Parathyroid adenoma (tissue), 2 donors: ENCODE measurements around the gene SMCO4.

Experiments
- H2AFZ ChIP-seq: fragments of 300-600 bp; sonication (generic); one replicate; pipeline ENCODE4 v1.7.0; 2017; ENCODE audit warnings: antibody characterized with exemption, mild to moderate bottlenecking
- H3K27ac ChIP-seq: fragments of 300-600 bp; sonication (generic); one replicate; pipeline ENCODE4 v1.7.0; 2017
- H3K27me3 ChIP-seq: fragments of 300-600 bp; sonication (generic); one replicate; pipeline ENCODE4 v1.7.0; 2017; ENCODE audit warnings: low read length; ENCODE audit not compliant: control insufficient read depth, insufficient read depth
- H3K36me3 ChIP-seq: fragments of 300-600 bp; sonication (generic); one replicate; pipeline ENCODE4 v1.7.0; 2017; ENCODE audit warnings: low read length; ENCODE audit not compliant: control insufficient read depth, insufficient read depth
- H3K4me1 ChIP-seq: fragments of 300-600 bp; sonication (generic); one replicate; pipeline ENCODE4 v1.7.0; 2017; ENCODE audit warnings: control low read depth
- H3K4me2 ChIP-seq: fragments of 300-600 bp; sonication (generic); one replicate; pipeline ENCODE4 v1.7.0; 2017; ENCODE audit warnings: low read length
- H3K4me3 ChIP-seq: fragments of 300-600 bp; sonication (generic); one replicate; pipeline ENCODE4 v1.7.0; 2017; ENCODE audit warnings: low read depth, low read length
- H3K79me2 ChIP-seq: fragments of 300-600 bp; sonication (generic); one replicate; pipeline ENCODE4 v1.7.0; 2017; ENCODE audit warnings: control low read depth
- H3K9ac ChIP-seq: fragments of 300-600 bp; sonication (generic); one replicate; pipeline ENCODE4 v1.7.0; 2017; ENCODE audit warnings: mild to moderate bottlenecking
- H3K9me3 ChIP-seq: fragments of 300-600 bp; sonication (generic); one replicate; pipeline ENCODE4 v1.7.0; 2017; ENCODE audit warnings: low read length; ENCODE audit not compliant: control insufficient read depth
- TF ChIP-seq, protein P1 (sequence below): fragments of 300-600 bp; sonication (generic); IDR thresholded peaks from one replicate; pipeline ENCODE4 v1.7.0; 2017; ENCODE audit warnings: antibody characterized with exemption, mild to moderate bottlenecking
- donor health status: primary hyperparathyroidism.

SMCO4 gene

GRCh38 chr11:93484716-93485115, 58.5 kb downstream of the SMCO4 start:
- H2AFZ ChIP-seq: no peak overlapping the region
- H3K36me3 ChIP-seq: no peaks in the 10 kb centered on the region
- no peaks in the 10 kb centered on the region for H3K9me3 ChIP-seq
- no peak overlapping the region for H3K4me2 ChIP-seq
- no peak overlapping the region for H3K9ac ChIP-seq
- no peaks in the 10 kb centered on the region for H3K79me2 ChIP-seq
- no peak overlapping the region for H3K4me3 ChIP-seq
- H3K4me1 ChIP-seq: no peaks in the 10 kb centered on the region
- no peaks in the 10 kb centered on the region for H3K27me3 ChIP-seq
- TF ChIP-seq, protein P1, sequence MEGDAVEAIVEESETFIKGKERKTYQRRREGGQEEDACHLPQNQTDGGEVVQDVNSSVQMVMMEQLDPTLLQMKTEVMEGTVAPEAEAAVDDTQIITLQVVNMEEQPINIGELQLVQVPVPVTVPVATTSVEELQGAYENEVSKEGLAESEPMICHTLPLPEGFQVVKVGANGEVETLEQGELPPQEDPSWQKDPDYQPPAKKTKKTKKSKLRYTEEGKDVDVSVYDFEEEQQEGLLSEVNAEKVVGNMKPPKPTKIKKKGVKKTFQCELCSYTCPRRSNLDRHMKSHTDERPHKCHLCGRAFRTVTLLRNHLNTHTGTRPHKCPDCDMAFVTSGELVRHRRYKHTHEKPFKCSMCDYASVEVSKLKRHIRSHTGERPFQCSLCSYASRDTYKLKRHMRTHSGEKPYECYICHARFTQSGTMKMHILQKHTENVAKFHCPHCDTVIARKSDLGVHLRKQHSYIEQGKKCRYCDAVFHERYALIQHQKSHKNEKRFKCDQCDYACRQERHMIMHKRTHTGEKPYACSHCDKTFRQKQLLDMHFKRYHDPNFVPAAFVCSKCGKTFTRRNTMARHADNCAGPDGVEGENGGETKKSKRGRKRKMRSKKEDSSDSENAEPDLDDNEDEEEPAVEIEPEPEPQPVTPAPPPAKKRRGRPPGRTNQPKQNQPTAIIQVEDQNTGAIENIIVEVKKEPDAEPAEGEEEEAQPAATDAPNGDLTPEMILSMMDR: no peak
- no peak overlapping the region for H3K27ac ChIP-seq

DNA sequence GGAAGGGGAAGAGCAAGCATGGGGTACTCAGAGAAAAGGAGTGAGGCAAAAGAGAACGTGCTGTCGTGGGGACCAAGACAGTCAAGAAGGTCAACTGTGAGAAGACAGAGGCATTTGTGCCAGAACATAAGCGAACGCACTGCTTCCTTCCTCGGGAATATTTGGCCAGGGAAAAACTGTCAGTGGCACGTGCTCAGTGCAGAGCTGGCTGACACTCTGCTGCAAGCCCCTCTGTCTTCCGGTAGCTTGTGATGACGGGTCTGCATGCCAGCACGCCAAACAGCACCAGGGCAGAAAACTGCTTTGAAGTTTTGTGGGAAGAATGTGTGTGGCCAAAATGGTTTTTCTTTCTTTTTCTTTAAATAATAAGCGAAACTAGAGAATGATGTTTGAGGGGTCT, 60.6 kb downstream of the SMCO4 start:
- no peak overlapping the region for H3K4me3 ChIP-seq
- H3K36me3 ChIP-seq: no peaks in the 10 kb centered on the region
- no peaks in the 10 kb centered on the region for H3K9me3 ChIP-seq
- no peak overlapping the region for H2AFZ ChIP-seq
- no peak overlapping the region for H3K27ac ChIP-seq
- no peak overlapping the region for H3K4me2 ChIP-seq
- no peaks in the 10 kb centered on the region for H3K27me3 ChIP-seq
- TF ChIP-seq, protein P1: no peak
- H3K4me1 ChIP-seq: no peaks in the 10 kb centered on the region
- no peaks in the 10 kb centered on the region for H3K79me2 ChIP-seq
- no peak overlapping the region for H3K9ac ChIP-seq

GRCh38 chr11:93481696-93482095, 61.5 kb downstream of the SMCO4 start:
- H3K79me2 ChIP-seq: no peaks in the 10 kb centered on the region
- no peaks in the 10 kb centered on the region for H3K4me1 ChIP-seq
- no peaks in the 10 kb centered on the region for H3K36me3 ChIP-seq
- H3K4me3 ChIP-seq: no peak overlapping the region
- H2AFZ ChIP-seq: no peak overlapping the region
- H3K9me3 ChIP-seq: no peaks in the 10 kb centered on the region
- no peaks in the 10 kb centered on the region for H3K27me3 ChIP-seq
- TF ChIP-seq, protein P1: no peak
- no peak overlapping the region for H3K27ac ChIP-seq
- no peak overlapping the region for H3K4me2 ChIP-seq
- H3K9ac ChIP-seq: no peak overlapping the region

GRCh38 chr11:93481279-93481678, 61.9 kb downstream of the SMCO4 start:
- Histone ChIP-seq H3K9me3 (no peaks in the 10 kb centered on the region), H3K4me3 (no peak overlapping the region), H2AFZ (no peak overlapping the region), H3K4me1 (no peaks in the 10 kb centered on the region), H3K4me2 (no peak overlapping the region), H3K27me3 (no peaks in the 10 kb centered on the region), H3K9ac (no peak overlapping the region), H3K36me3 (no peaks in the 10 kb centered on the region), H3K27ac (no peak overlapping the region), H3K79me2 (no peaks in the 10 kb centered on the region)
- TF ChIP-seq, protein P1: no peak

GRCh38 chr11:93480756-93481155, 62.4 kb downstream of the SMCO4 start:
- H3K4me2 ChIP-seq: no peak overlapping the region
- H3K9me3 ChIP-seq: no peaks in the 10 kb centered on the region
- H3K27ac ChIP-seq: no peak overlapping the region
- H3K27me3 ChIP-seq: no peaks in the 10 kb centered on the region
- no peak overlapping the region for H2AFZ ChIP-seq
- no peaks in the 10 kb centered on the region for H3K79me2 ChIP-seq
- TF ChIP-seq, protein P1: no peak
- no peak overlapping the region for H3K9ac ChIP-seq
- H3K4me3 ChIP-seq: no peak overlapping the region
- H3K36me3 ChIP-seq: no peaks in the 10 kb centered on the region
- H3K4me1 ChIP-seq: no peaks in the 10 kb centered on the region
